Astrocyte (in vitro differentiated cells and primary cell): ENCODE measurements around the gene VPS41. TPM values are rescaled to one million over a fixed set of nuclear protein-coding genes. Genes with fewer than 3 reads are reported as not detected.

ENCODE experiments used
- DNase-seq: peaks from one replicate; pipeline ENCODE4 v3.0.0-alpha.2; 2010; ENCODE audit warnings: low read depth
- FAIRE-seq: peaks from 2 replicates; lab custom pipeline; 2011; peaks lifted over from hg19 to GRCh38; lab: Jason Lieb, UNC
- H2AFZ ChIP-seq: 2 replicates; pipeline ENCODE4 v1.6.0; 2012; ENCODE audit warnings: low read depth, low read length, inconsistent platforms
- H3K27ac ChIP-seq: 2 replicates; pipeline ENCODE4 v1.5.1; 2011; ENCODE audit warnings: low read depth, low read length, inconsistent platforms
- H3K27me3 ChIP-seq: 2 replicates; pipeline ENCODE4 v1.6.0; 2011; ENCODE audit warnings: low read length, inconsistent platforms; ENCODE audit not compliant: insufficient read depth
- H3K36me3 ChIP-seq: 2 replicates; pipeline ENCODE4 v1.5.1; 2011; ENCODE audit warnings: low read length, inconsistent platforms; ENCODE audit not compliant: insufficient read depth
- H3K4me1 ChIP-seq: 2 replicates; pipeline ENCODE4 v1.5.1; 2011; ENCODE audit warnings: low read length, inconsistent platforms; ENCODE audit not compliant: insufficient read depth
- H3K4me2 ChIP-seq: 2 replicates; pipeline ENCODE4 v1.6.0; 2012; ENCODE audit warnings: low read length, inconsistent platforms
- H3K4me3 ChIP-seq: 2 replicates; pipeline ENCODE4 v1.5.1; 2011; ENCODE audit warnings: low read depth, mild to moderate bottlenecking, low read length, inconsistent platforms; ENCODE audit not compliant: insufficient read depth
- H3K79me2 ChIP-seq: 2 replicates; pipeline ENCODE4 v1.6.0; 2012; ENCODE audit warnings: mild to moderate bottlenecking, low read length, inconsistent platforms; ENCODE audit not compliant: insufficient read depth
- H3K9ac ChIP-seq: 2 replicates; pipeline ENCODE4 v1.6.0; 2012; ENCODE audit warnings: mild to moderate bottlenecking, low read length, inconsistent platforms
- H3K9me3 ChIP-seq: 2 replicates; pipeline ENCODE4 v1.5.1; 2012; ENCODE audit warnings: low read depth, mild to moderate bottlenecking, low read length, inconsistent platforms; ENCODE audit not compliant: insufficient read depth
- H4K20me1 ChIP-seq: 2 replicates; pipeline ENCODE4 v1.6.0; 2012; ENCODE audit warnings: low read length, inconsistent platforms; ENCODE audit not compliant: insufficient read depth
- H3K27ac Mint-ChIP-seq: one replicate; pipeline ENCODE4 v1.8.0; 2021; ENCODE audit warnings: mild to moderate bottlenecking, mixed read lengths; ENCODE audit not compliant: unreplicated experiment
- H3K27me3 Mint-ChIP-seq: one replicate; pipeline ENCODE4 v1.8.0; 2021; ENCODE audit warnings: low read depth, mixed read lengths; ENCODE audit not compliant: unreplicated experiment
- H3K36me3 Mint-ChIP-seq: one replicate; pipeline ENCODE4 v1.8.0; 2021; ENCODE audit warnings: low read depth, mixed read lengths; ENCODE audit not compliant: unreplicated experiment
- H3K4me1 Mint-ChIP-seq: one replicate; pipeline ENCODE4 v1.8.0; 2021; ENCODE audit warnings: low read depth, mixed read lengths; ENCODE audit not compliant: unreplicated experiment
- H3K4me3 Mint-ChIP-seq: one replicate; pipeline ENCODE4 v1.8.0; 2021; ENCODE audit warnings: mild to moderate bottlenecking, moderate library complexity, mixed read lengths; ENCODE audit not compliant: unreplicated experiment
- H3K9me3 Mint-ChIP-seq: one replicate; pipeline ENCODE4 v1.8.0; 2021; ENCODE audit warnings: mild to moderate bottlenecking, mixed read lengths; ENCODE audit not compliant: unreplicated experiment
- EZH2 ChIP-seq: IDR thresholded peaks from 2 replicates; pipeline ENCODE4 v1.6.1; 2012; ENCODE audit warnings: mild to moderate bottlenecking, low read length, inconsistent platforms; ENCODE audit not compliant: insufficient read depth
- total RNA-seq: library from RNA; stranded (reverse); gene quantifications from 2 replicates; pipeline ENCODE4 v1.2.1, GENCODE V29; 2021
- TF ChIP-seq, protein P1 (sequence below): IDR thresholded peaks from 2 replicates; pipeline ENCODE4 v1.5.1; 2011; ENCODE audit warnings: low read depth, mild to moderate bottlenecking, inconsistent platforms, low read length, moderate library complexity; ENCODE audit not compliant: insufficient read depth

VPS41 gene
- total RNA-seq, 1 donor from 2014 or later, result 93.6 TPM

DNA sequence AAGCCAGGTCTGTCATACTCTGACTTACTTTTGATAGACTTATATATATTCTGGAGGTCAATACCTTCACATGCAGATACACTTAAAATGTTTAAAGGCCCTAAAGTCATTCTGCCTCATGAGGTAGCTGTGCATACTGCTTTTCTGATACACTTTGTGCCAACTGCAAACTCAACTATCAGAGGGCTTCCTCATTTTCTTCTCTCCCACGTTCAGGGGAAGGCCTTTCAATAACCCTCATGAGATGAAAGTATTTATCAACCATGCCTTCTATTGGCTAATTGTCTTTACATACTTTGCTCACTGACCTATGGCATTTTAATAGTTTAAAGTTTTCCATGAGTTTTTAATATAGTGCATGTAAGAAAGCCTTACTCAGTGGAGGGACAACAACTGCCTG lies 165.1 kb downstream of the VPS41 start:
- H3K9me3 Mint-ChIP-seq, result no peaks in the 10 kb centered on the region
- Histone ChIP-seq H3K4me2 (no peak overlapping the region), H3K27me3 (no peaks in the 10 kb centered on the region), H3K9ac (no peak overlapping the region), H2AFZ (no peak overlapping the region), H4K20me1 (no peaks in the 10 kb centered on the region), H3K4me3 (no peak overlapping the region), H3K4me1 (peaks cover 6% of the 10 kb centered on the region), H3K36me3 (no peaks in the 10 kb centered on the region), H3K27ac (no peak overlapping the region), H3K79me2 (no peaks in the 10 kb centered on the region), H3K9me3 (no peaks in the 10 kb centered on the region)
- no peaks in the 10 kb centered on the region for H3K27me3 Mint-ChIP-seq
- peaks cover 6% of the 10 kb centered on the region for H3K36me3 Mint-ChIP-seq
- no peak for FAIRE-seq
- no peak for TF ChIP-seq EZH2
- TF ChIP-seq, protein P1, sequence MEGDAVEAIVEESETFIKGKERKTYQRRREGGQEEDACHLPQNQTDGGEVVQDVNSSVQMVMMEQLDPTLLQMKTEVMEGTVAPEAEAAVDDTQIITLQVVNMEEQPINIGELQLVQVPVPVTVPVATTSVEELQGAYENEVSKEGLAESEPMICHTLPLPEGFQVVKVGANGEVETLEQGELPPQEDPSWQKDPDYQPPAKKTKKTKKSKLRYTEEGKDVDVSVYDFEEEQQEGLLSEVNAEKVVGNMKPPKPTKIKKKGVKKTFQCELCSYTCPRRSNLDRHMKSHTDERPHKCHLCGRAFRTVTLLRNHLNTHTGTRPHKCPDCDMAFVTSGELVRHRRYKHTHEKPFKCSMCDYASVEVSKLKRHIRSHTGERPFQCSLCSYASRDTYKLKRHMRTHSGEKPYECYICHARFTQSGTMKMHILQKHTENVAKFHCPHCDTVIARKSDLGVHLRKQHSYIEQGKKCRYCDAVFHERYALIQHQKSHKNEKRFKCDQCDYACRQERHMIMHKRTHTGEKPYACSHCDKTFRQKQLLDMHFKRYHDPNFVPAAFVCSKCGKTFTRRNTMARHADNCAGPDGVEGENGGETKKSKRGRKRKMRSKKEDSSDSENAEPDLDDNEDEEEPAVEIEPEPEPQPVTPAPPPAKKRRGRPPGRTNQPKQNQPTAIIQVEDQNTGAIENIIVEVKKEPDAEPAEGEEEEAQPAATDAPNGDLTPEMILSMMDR, result no peak
- no peak overlapping the region for H3K4me3 Mint-ChIP-seq
- peaks cover 9% of the 10 kb centered on the region for H3K4me1 Mint-ChIP-seq
- DNase-seq, result no peak
- H3K27ac Mint-ChIP-seq, result no peak overlapping the region

DNA sequence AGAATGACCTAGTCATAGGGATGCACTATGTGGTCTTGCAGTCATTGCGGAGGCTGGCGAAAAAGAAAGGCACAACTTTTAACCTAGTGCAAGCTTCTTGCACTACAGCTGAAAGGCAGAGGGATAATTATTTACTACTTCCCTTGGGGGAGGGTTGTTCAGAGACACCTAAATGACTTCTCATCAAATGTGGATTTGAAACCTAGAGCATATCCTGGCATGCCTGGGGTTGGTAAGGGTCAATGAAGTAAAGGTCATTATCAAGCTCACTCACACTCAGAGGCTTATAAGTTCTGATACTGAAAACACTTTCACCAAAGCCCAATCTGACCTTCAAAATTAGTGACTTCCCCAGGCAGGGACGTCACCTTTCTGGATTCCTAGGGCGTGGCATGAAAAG lies 168.9 kb downstream of the VPS41 start:
- DNase-seq (no peak), FAIRE-seq (no peak)
- Histone ChIP-seq H3K9ac (no peak overlapping the region), H3K36me3 (no peaks in the 10 kb centered on the region), H3K9me3 (no peaks in the 10 kb centered on the region), H3K27me3 (no peaks in the 10 kb centered on the region), H3K79me2 (no peaks in the 10 kb centered on the region), H3K4me2 (no peak overlapping the region), H4K20me1 (no peaks in the 10 kb centered on the region), H3K4me1 (peaks cover 6% of the 10 kb centered on the region), H3K4me3 (no peak overlapping the region), H2AFZ (no peak overlapping the region), H3K27ac (no peak overlapping the region)
- Mint-ChIP-seq H3K36me3 (peaks cover 6% of the 10 kb centered on the region), H3K9me3 (no peaks in the 10 kb centered on the region), H3K4me1 (peaks cover 5% of the 10 kb centered on the region), H3K27ac (no peak overlapping the region), H3K27me3 (no peaks in the 10 kb centered on the region), H3K4me3 (no peak overlapping the region)
- TF ChIP-seq, protein P1, result no peak

DNA sequence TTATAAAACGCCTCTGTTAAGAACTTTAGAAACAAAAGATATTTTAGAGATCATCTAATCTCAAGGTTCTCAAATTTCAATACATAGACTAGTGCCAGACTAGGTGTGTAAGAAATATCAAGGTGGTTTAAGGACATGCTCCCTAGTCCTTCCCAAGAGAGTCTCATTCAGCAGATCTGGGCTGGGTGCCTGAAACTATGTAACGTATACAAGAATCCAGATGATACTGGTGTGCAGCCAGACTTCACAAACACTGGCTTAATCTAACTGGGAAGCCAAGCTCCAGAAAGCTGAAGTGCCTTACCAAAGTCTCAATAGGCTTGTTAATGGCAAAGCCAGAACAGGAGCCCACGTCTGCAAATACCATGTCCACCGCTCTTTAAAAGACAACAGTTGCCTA lies 172.9 kb downstream of the VPS41 start:
- no peaks in the 10 kb centered on the region for H3K9me3 ChIP-seq
- peaks cover 6% of the 10 kb centered on the region for H3K36me3 Mint-ChIP-seq
- H3K4me1 ChIP-seq, result no peaks in the 10 kb centered on the region
- H3K79me2 ChIP-seq, result no peaks in the 10 kb centered on the region
- no peak overlapping the region for H3K4me3 ChIP-seq
- no peaks in the 10 kb centered on the region for H3K9me3 Mint-ChIP-seq
- no peak overlapping the region for H3K4me2 ChIP-seq
- H3K27ac Mint-ChIP-seq, result no peak overlapping the region
- no peak overlapping the region for H3K27ac ChIP-seq
- no peak overlapping the region for H3K4me3 Mint-ChIP-seq
- no peaks in the 10 kb centered on the region for H3K36me3 ChIP-seq
- no peak overlapping the region for H3K9ac ChIP-seq
- peaks cover 3% of the 10 kb centered on the region for H3K4me1 Mint-ChIP-seq
- no peak overlapping the region for H2AFZ ChIP-seq
- DNase-seq, result no peak
- FAIRE-seq, result no peak
- H3K27me3 Mint-ChIP-seq, result no peaks in the 10 kb centered on the region
- no peak for TF ChIP-seq EZH2
- TF ChIP-seq, protein P1, result no peak
- no peaks in the 10 kb centered on the region for H3K27me3 ChIP-seq
- no peaks in the 10 kb centered on the region for H4K20me1 ChIP-seq
